K562 (cell line): ENCODE measurements around the gene CCDC185. TPM values are rescaled to one million over a fixed set of nuclear protein-coding genes. Genes with fewer than 3 reads are reported as not detected.

ENCODE experiments used
- ATAC-seq: fragments of 200-7000 bp; cut with Tn5 transposase; 3 replicates; pipeline ENCODE4 v1.9.1; 2020; ENCODE audit warnings: moderate library complexity
- BruUV-seq: library from RNA; stranded (reverse); fragments of 400-500 nt; replicated peaks from 2 replicates; lab custom pipeline; 2021; lab: Mats Ljungman, UMichigan
- CTCF ChIA-PET: fragments of 300-600 bp; formaldehyde crosslinking; extraction: SDS; loops from one replicate; lab custom pipeline; 2021; ENCODE audit warnings: low intra/inter-chr PET ratio; lab: Yijun Ruan, JAX
- POLR2A ChIA-PET: fragments of 300-600, 350-650 bp; sonication (Branson Sonifier 250); formaldehyde crosslinking; extraction: SDS; loops from one replicate; lab custom pipeline; 2021; ENCODE audit warnings: antibody characterized with exemption, inconsistent platforms; lab: Yijun Ruan, JAX
- DNase-seq, 4 experiments: peaks; one replicate each; pipeline versions ENCODE4 v3.0.0 to v3.0.0-alpha.2; 2011 to 2018; ENCODE audit warnings: low spot score in 3 of 4, mixed read lengths in 3 of 4; ENCODE audit errors: extremely low read depth in 1 of 4
- FAIRE-seq: peaks from 2 replicates; lab custom pipeline; 2011; peaks lifted over from hg19 to GRCh38; lab: Jason Lieb, UNC
- H2AFZ ChIP-seq: 2 replicates; pipeline ENCODE4 v1.6.0; 2011; ENCODE audit warnings: low read depth, low read length, control low read depth, inconsistent platforms
- H3K27ac ChIP-seq: fragments of 200-600 bp; 3 replicates; pipeline ENCODE4 v1.8.0; 2011; ENCODE audit warnings: low read depth, mild to moderate bottlenecking, control low read depth, inconsistent platforms, low read length, moderate library complexity, mixed read lengths; ENCODE audit errors: extremely low read depth
- H3K27me3 ChIP-seq, 2 experiments: fragments of 300-600 bp in 1 of 2; 2 replicates in 1 of 2; 3 replicates in 1 of 2; pipeline versions ENCODE4 v1.6.0 to v1.8.0; 2011; ENCODE audit warnings: inconsistent platforms in 2 of 2, low read length in 2 of 2, mild to moderate bottlenecking in 1 of 2, mixed read lengths in 1 of 2, moderate library complexity in 1 of 2; ENCODE audit not compliant: control insufficient read depth in 2 of 2, insufficient read depth in 2 of 2
- H3K36me3 ChIP-seq: fragments of 300-600 bp; 3 replicates; pipeline ENCODE4 v1.8.0; 2011; ENCODE audit warnings: mild to moderate bottlenecking, low read length, inconsistent platforms; ENCODE audit not compliant: control insufficient read depth, insufficient read depth
- H3K4me1 ChIP-seq, 2 experiments: fragments of 200-600 bp in 1 of 2; replicated peaks in 1 of 2; 2 replicates in 1 of 2; 3 replicates in 1 of 2; pipeline versions ENCODE4 v1.5.1 to v1.8.0; 2011; ENCODE audit warnings: inconsistent platforms in 2 of 2, low read length in 2 of 2, mild to moderate bottlenecking in 1 of 2, mixed read lengths in 1 of 2, moderate library complexity in 1 of 2; ENCODE audit not compliant: control insufficient read depth in 2 of 2, insufficient read depth in 2 of 2
- H3K4me2 ChIP-seq: 2 replicates; pipeline ENCODE4 v1.6.1; 2011; ENCODE audit warnings: low read length, control low read depth, inconsistent platforms, mixed read lengths; ENCODE audit not compliant: insufficient read depth
- H3K4me3 ChIP-seq: fragments of 200-600 bp; sonication (generic), shearing (Covaris generic); 2 replicates; pipeline ENCODE4 v1.5.1; 2016; ENCODE audit warnings: control low read depth, inconsistent platforms
- H3K79me2 ChIP-seq: fragments of 200-600 bp; 3 replicates; pipeline ENCODE4 v1.8.0; 2011; ENCODE audit warnings: low read length, inconsistent platforms; ENCODE audit not compliant: control insufficient read depth, insufficient read depth
- H3K9ac ChIP-seq, 2 experiments: 2 replicates each; pipeline versions ENCODE4 v1.6.0 to v1.6.1; 2011; ENCODE audit warnings: low read depth in 2 of 2, low read length in 2 of 2, control low read depth in 1 of 2, inconsistent platforms in 1 of 2, mild to moderate bottlenecking in 1 of 2, mixed read lengths in 1 of 2; ENCODE audit not compliant: insufficient read depth in 1 of 2
- H3K9me1 ChIP-seq: one replicate; pipeline ENCODE4 v1.6.0; 2011; ENCODE audit warnings: inconsistent platforms, mild to moderate bottlenecking, low read length, moderate library complexity; ENCODE audit not compliant: control insufficient read depth, insufficient read depth
- H3K9me3 ChIP-seq: replicated peaks from 2 replicates; pipeline ENCODE4 v1.5.1; 2011; ENCODE audit warnings: low read depth, low read length, inconsistent platforms; ENCODE audit not compliant: control insufficient read depth, insufficient read depth
- H4K20me1 ChIP-seq: replicated peaks from 2 replicates; pipeline ENCODE4 v1.6.1; 2011; ENCODE audit warnings: low read length, inconsistent platforms, mixed read lengths; ENCODE audit not compliant: control insufficient read depth, insufficient read depth
- FOXK2 ChIP-seq, 2 experiments: fragments of 450-650 bp; IDR thresholded peaks in 1 of 2; conservative IDR thresholded peaks in 1 of 2; 2 replicates each; pipeline ENCODE4 v1.6.1; 2016; ENCODE audit warnings: low read depth in 2 of 2, mild to moderate bottlenecking in 1 of 2
- ILF3 ChIP-seq: fragments of 450-650 bp; IDR thresholded peaks from 2 replicates; pipeline ENCODE4 v1.6.1; 2018; ENCODE audit warnings: antibody characterized with exemption, mild to moderate bottlenecking, moderate library complexity, borderline replicate concordance
- NEUROD1 ChIP-seq: fragments of 150-350 bp; IDR thresholded peaks from 2 replicates; pipeline ENCODE4 v1.6.1; 2014; ENCODE audit warnings: borderline replicate concordance, low read length, low read depth; ENCODE audit not compliant: partially characterized antibody
- RBM14 ChIP-seq: fragments of 200-400 bp; formaldehyde crosslinking; IDR thresholded peaks from 2 replicates; pipeline ENCODE4 v1.6.1; 2018; ENCODE audit warnings: low read depth, mild to moderate bottlenecking, low read length, moderate library complexity, borderline replicate concordance; ENCODE audit not compliant: insufficient read depth
- TAF1 ChIP-seq: IDR thresholded peaks from 2 replicates; pipeline ENCODE4 v1.6.1; 2011; ENCODE audit warnings: mild to moderate bottlenecking, low read length, moderate library complexity; ENCODE audit not compliant: insufficient read depth, control insufficient read depth, severe bottlenecking; ENCODE audit errors: extremely low read depth
- ZNF175 ChIP-seq: fragments of 200-800 bp; sonication (Bioruptor generic); IDR thresholded peaks from 2 replicates; pipeline ENCODE4 v1.6.1; 2016; ENCODE audit warnings: low read depth, mild to moderate bottlenecking, missing genetic modification characterization, missing compliant biosample characterization
- ZNF253 ChIP-seq: fragments of 250-450 bp; sonication (Bioruptor Pico); conservative IDR thresholded peaks from 2 replicates; pipeline ENCODE4 v1.6.1; 2021; ENCODE audit warnings: mild to moderate bottlenecking
- WGBS: fragments of 100-300 bp; shearing (Covaris generic); methylation state at CpG from one replicate; pipeline ENCODE4 v1.1.6; 2016; ENCODE audit warnings: low coverage, mixed read lengths; ENCODE audit not compliant: insufficient coverage; ENCODE audit errors: missing lambda C conversion rate; 5-methylcytosine and 5-hydroxymethylcytosine counted together
- in situ Hi-C: fragments of 300-500 bp; cut with MboI; formaldehyde crosslinking; loops from 4 replicates; pipeline ENCODE4 v1.15.0; 2018; ENCODE audit warnings: inconsistent platforms, mixed read lengths
- intact Hi-C: fragments of 100-400 bp; cut with micrococcal nuclease; formaldehyde crosslinking; loops from 2 replicates; pipeline ENCODE4 v1.14.2; 2022
- polyA plus RNA-seq, 8 experiments: library from polyadenylated mRNA; depleted of rRNA in 4 of 8; stranded (reverse) in 5 of 8; unstranded in 3 of 8; fragments of >200 nt; fragmentation: Nextera tagmentation in 2 of 8; fragmentation: Illumina TruSeq in 1 of 8; extraction: Ambion mirVana in 2 of 8; extraction: Trizol in 1 of 8; gene quantifications; 2 replicates each; pipeline versions ENCODE4 v1.2.1 to v1.2.3, GENCODE V29; 2011 to 2014; ENCODE audit warnings: inconsistent platforms in 1 of 8, missing spikeins in 1 of 8
- total RNA-seq, 7 experiments: library from RNA; depleted of rRNA in 6 of 7; stranded (reverse); fragments of >200 nt in 6 of 7; fragmentation: Illumina TruSeq in 2 of 7; extraction: Trizol in 2 of 7; gene quantifications; 2 replicates each; pipeline versions ENCODE4 v1.2.1 to v1.2.3, GENCODE V29; 2011 to 2021; ENCODE audit warnings: low replicate concordance in 1 of 7
- TF ChIP-seq, protein P1 (sequence below): sonication (generic); formaldehyde crosslinking; IDR thresholded peaks from 2 replicates; pipeline ENCODE4 v1.8.1; 2022; ENCODE audit warnings: missing genetic modification reagents
- TF ChIP-seq, protein P2 (sequence below), 2 experiments: fragments of 450-650 bp; formaldehyde crosslinking in 1 of 2; IDR thresholded peaks; 2 replicates each; pipeline versions ENCODE4 v1.4.0 to v1.6.1; 2014 to 2020; ENCODE audit warnings: mild to moderate bottlenecking in 2 of 2, borderline replicate concordance in 1 of 2, low read depth in 1 of 2
- TF ChIP-seq, protein P3 (sequence below): fragments of 450-650 bp; formaldehyde crosslinking; IDR thresholded peaks from 2 replicates; pipeline ENCODE4 v1.4.0; 2022; ENCODE audit warnings: mild to moderate bottlenecking, moderate library complexity
- TF ChIP-seq, protein P4 (sequence below): fragments of 250-450 bp; sonication (Bioruptor Pico); IDR thresholded peaks from 2 replicates; pipeline ENCODE4 v1.9.0; 2021; ENCODE audit warnings: mild to moderate bottlenecking

CCDC185 gene
- total and polyA plus RNA-seq, 9 of the 15 experiments (the other 6 are each of a cell fraction or from before 2014, with no cell fraction given), result not detected

DNA sequence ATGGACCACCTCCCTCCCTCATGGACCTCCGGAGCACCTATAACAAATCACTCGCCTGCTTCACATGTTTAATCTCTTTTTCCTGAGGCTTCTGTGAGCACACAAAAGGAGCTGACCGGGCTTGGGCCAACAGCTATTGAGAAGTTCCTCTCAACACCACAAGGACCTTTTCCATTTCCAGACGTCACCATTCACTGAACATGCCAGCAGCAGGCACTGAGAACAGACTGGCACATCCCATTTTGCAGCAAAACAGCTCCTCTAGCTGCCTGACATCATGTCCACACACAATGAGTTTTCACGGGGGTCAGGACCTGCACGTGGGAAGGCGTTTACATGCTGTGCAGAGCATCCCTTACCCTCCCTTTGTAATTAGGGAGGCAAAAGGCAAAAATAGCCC lies 40.3 kb upstream of the CCDC185 start:
- no peak for DNase-seq
- ChIA-PET POLR2A (no interaction called here), CTCF (no interaction called here)
- Histone ChIP-seq H3K4me3 (no peak overlapping the region), H3K9ac (no peak overlapping the region), H3K4me2 (no peak overlapping the region), H3K9me1 (no peaks in the 10 kb centered on the region), H3K36me3 (no peaks in the 10 kb centered on the region), H3K79me2 (no peaks in the 10 kb centered on the region), H2AFZ (no peak overlapping the region), H3K27ac (no peak overlapping the region), H3K4me1 (no peaks in the 10 kb centered on the region), H3K27me3 (peaks cover 4 to 43% of the 10 kb centered on the region in 2 experiments; a peak in 3 of 5 replicates), H4K20me1 (no peaks in the 10 kb centered on the region), H3K9me3 (no peaks in the 10 kb centered on the region)
- intact Hi-C loops, result no loop called here
- in situ Hi-C loops, result no loop called here
- no peak for ATAC-seq
- no peak for FAIRE-seq
- WGBS, result 0% methylated on average over 7 of the region's 7 CpGs
- no TSS peak for BruUV-seq
- no peak for TF ChIP-seq FOXK2 (conservative IDR thresholded peaks at IDR 0.05 in 1 of 2, IDR thresholded peaks at IDR 0.05 in 1 of 2; ENCODE audit: low read depth in 2 of 2)
- no peak for TF ChIP-seq NEUROD1
- no peak for TF ChIP-seq ZNF175
- TF ChIP-seq, protein P1, sequence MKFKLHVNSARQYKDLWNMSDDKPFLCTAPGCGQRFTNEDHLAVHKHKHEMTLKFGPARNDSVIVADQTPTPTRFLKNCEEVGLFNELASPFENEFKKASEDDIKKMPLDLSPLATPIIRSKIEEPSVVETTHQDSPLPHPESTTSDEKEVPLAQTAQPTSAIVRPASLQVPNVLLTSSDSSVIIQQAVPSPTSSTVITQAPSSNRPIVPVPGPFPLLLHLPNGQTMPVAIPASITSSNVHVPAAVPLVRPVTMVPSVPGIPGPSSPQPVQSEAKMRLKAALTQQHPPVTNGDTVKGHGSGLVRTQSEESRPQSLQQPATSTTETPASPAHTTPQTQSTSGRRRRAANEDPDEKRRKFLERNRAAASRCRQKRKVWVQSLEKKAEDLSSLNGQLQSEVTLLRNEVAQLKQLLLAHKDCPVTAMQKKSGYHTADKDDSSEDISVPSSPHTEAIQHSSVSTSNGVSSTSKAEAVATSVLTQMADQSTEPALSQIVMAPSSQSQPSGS (CRISPR knock-in tag), result no peak
- TF ChIP-seq ZNF253 (CRISPR knock-in tag), result no peak
- TF ChIP-seq, protein P2, sequence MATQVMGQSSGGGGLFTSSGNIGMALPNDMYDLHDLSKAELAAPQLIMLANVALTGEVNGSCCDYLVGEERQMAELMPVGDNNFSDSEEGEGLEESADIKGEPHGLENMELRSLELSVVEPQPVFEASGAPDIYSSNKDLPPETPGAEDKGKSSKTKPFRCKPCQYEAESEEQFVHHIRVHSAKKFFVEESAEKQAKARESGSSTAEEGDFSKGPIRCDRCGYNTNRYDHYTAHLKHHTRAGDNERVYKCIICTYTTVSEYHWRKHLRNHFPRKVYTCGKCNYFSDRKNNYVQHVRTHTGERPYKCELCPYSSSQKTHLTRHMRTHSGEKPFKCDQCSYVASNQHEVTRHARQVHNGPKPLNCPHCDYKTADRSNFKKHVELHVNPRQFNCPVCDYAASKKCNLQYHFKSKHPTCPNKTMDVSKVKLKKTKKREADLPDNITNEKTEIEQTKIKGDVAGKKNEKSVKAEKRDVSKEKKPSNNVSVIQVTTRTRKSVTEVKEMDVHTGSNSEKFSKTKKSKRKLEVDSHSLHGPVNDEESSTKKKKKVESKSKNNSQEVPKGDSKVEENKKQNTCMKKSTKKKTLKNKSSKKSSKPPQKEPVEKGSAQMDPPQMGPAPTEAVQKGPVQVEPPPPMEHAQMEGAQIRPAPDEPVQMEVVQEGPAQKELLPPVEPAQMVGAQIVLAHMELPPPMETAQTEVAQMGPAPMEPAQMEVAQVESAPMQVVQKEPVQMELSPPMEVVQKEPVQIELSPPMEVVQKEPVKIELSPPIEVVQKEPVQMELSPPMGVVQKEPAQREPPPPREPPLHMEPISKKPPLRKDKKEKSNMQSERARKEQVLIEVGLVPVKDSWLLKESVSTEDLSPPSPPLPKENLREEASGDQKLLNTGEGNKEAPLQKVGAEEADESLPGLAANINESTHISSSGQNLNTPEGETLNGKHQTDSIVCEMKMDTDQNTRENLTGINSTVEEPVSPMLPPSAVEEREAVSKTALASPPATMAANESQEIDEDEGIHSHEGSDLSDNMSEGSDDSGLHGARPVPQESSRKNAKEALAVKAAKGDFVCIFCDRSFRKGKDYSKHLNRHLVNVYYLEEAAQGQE (IDR thresholded peaks at IDR 0.05; ENCODE audit: borderline replicate concordance), result no peak
- TF ChIP-seq, protein P2 (CRISPR knock-in tag; IDR thresholded peaks at IDR 0.05; ENCODE audit: low read depth), result no peak
- no peak for TF ChIP-seq TAF1
- TF ChIP-seq, protein P3, sequence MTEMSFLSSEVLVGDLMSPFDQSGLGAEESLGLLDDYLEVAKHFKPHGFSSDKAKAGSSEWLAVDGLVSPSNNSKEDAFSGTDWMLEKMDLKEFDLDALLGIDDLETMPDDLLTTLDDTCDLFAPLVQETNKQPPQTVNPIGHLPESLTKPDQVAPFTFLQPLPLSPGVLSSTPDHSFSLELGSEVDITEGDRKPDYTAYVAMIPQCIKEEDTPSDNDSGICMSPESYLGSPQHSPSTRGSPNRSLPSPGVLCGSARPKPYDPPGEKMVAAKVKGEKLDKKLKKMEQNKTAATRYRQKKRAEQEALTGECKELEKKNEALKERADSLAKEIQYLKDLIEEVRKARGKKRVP, result no peak
- no peak for TF ChIP-seq ILF3
- TF ChIP-seq RBM14, result no peak
- TF ChIP-seq, protein P4, sequence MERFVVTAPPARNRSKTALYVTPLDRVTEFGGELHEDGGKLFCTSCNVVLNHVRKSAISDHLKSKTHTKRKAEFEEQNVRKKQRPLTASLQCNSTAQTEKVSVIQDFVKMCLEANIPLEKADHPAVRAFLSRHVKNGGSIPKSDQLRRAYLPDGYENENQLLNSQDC (CRISPR knock-in tag), result no peak
